ENCODE data around the gene MICB.
A peak's percentile ranks its signal among the peaks of the same experiment; 100 is the strongest.

MICB gene

GRCh38 chr6:31473780-31474761, 23.9 kb upstream of the MICB start:
- Histone ChIP-seq H3K4me1 (ENCODE audit: control insufficient read depth, insufficient read depth, low read length) (no peaks in the 10 kb centered on the region), H3K27ac (ENCODE audit: extremely low read depth, low read depth, low read length) (no peak overlapping the region), H3K36me3 (ENCODE audit: control insufficient read depth in 2 of 2, insufficient read depth in 1 of 2, low read length in 2 of 2) (no peaks in the 10 kb centered on the region), H3K9me3 (ENCODE audit: control insufficient read depth, insufficient read depth, low read depth, low read length) (no peaks in the 10 kb centered on the region), H3K4me3 (ENCODE audit: low read depth, low read length) (no peak overlapping the region)
- 0 out of 2 replicates have a peak, but pooled peaks have one; percentile 39 for TF ChIP-seq ZNF600 (tag by site-specific recombination; IDR thresholded peaks at IDR 0.05)
- 0 out of 2 replicates have a peak, but pooled peaks have one; percentile 13 for TF ChIP-seq ZNF366 (tag by site-specific recombination; conservative IDR thresholded peaks at IDR 0.05)
- TF ChIP-seq ZNF548 (tag by site-specific recombination; IDR thresholded peaks at IDR 0.05) = no peak
- ChIA-PET CTCF (interaction anchor here (0.5 to 1.5 kb wide), 5 partner anchors 10 to 32 kb away, joined by 3 to 7 read pairs (median 4); no protein-coding TSS in a partner anchor), POLR2A (interaction anchor here (0.7 kb wide), 1 partner anchor 70 kb away, joined by 5 read pairs; no protein-coding TSS in a partner anchor)

- no peak for TF ChIP-seq ZNF24 (tag by site-specific recombination; IDR thresholded peaks at IDR 0.05)
- no peak for TF ChIP-seq GLIS2 (tag by site-specific recombination; IDR thresholded peaks at IDR 0.05)
- TF ChIP-seq ZNF837 (tag by site-specific recombination; IDR thresholded peaks at IDR 0.05) = no peak
- TF ChIP-seq BCL11A (tag by site-specific recombination; IDR thresholded peaks at IDR 0.05; ENCODE audit: low read depth) = no peak
- Histone ChIP-seq H3K4me3 (ENCODE audit: low read depth, low read length) (no peak overlapping the region), H3K4me1 (ENCODE audit: control insufficient read depth, insufficient read depth, low read length) (no peaks in the 10 kb centered on the region), H3K36me3 (ENCODE audit: control insufficient read depth in 2 of 2, insufficient read depth in 1 of 2, low read length in 2 of 2) (no peaks in the 10 kb centered on the region), H3K27ac (ENCODE audit: extremely low read depth, low read depth, low read length) (no peak overlapping the region), H3K9me3 (ENCODE audit: control insufficient read depth, insufficient read depth, low read depth, low read length) (no peaks in the 10 kb centered on the region)
- ChIA-PET POLR2A (no interaction called here), CTCF (interaction anchor here (0.9 to 1.5 kb wide), 4 partner anchors 9 to 23 kb away, joined by 3 to 7 read pairs (median 4); no protein-coding TSS in a partner anchor)
Observed at GRCh38 chr6:31474871-31475286, 23.1 kb upstream of the MICB start.

DNA sequence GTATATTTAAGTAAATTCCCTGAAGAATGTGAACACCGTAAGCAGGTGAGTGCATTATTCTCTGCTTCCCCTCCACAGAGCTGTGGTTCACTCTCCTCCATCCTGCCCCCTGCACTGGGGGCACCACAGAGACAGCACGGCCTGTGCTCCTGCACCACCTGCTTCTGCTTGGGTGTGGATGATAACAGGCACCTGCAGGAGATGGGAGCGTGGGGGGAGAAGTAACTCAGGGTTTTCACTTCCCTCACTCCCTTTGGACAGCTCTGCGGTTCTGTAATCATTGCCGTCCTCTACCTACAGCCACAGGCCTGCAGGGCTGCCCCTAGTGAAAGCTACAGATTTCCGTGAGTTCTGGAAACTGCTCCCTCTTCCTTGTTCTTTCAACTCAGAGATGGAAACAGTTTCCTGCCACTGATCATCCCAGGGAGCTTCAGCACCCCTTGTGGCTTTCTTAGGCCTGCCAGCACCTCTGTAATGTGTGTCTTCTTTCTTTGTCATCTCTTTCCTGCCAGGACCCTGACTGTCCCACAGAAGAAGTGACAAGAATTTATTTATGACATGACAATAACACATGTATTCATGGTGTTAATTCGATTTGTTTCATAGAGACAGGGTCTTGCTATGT, 21.3 kb upstream of the MICB start:
- TF ChIP-seq ZNF280D (tag by site-specific recombination; IDR thresholded peaks at IDR 0.05) (no peak), CTCF (tag by site-specific recombination; IDR thresholded peaks at IDR 0.05) (peak; percentile 18; the same call in 1 of the 2 replicates)
- Histone ChIP-seq H3K9me3 (ENCODE audit: control insufficient read depth, insufficient read depth, low read depth, low read length) (no peaks in the 10 kb centered on the region), H3K27ac (ENCODE audit: extremely low read depth, low read depth, low read length) (no peak overlapping the region), H3K4me1 (ENCODE audit: control insufficient read depth, insufficient read depth, low read length) (no peaks in the 10 kb centered on the region), H3K4me3 (ENCODE audit: low read depth, low read length) (no peak overlapping the region), H3K36me3 (ENCODE audit: control insufficient read depth in 2 of 2, insufficient read depth in 1 of 2, low read length in 2 of 2) (no peaks in the 10 kb centered on the region)
- ChIA-PET CTCF (interaction anchor here (0.7 to 1.5 kb wide), 3 partner anchors 16 to 69 kb away, joined by 3 to 4 read pairs (median 3); no protein-coding TSS in a partner anchor), POLR2A (no interaction called here)

GRCh38 chr6:31477521-31477920, 20.4 kb upstream of the MICB start:
- no peak overlapping the region for H3K27ac ChIP-seq (ENCODE audit: extremely low read depth, low read depth, low read length)
- H3K9me3 ChIP-seq (ENCODE audit: control insufficient read depth, insufficient read depth, low read depth, low read length) = no peaks in the 10 kb centered on the region
- no peaks in the 10 kb centered on the region for H3K4me1 ChIP-seq (ENCODE audit: control insufficient read depth, insufficient read depth, low read length)
- POLR2A ChIA-PET = no interaction called here
- CTCF ChIA-PET = interaction anchor here (0.6 kb wide), 1 partner anchor 434 kb away, joined by 3 read pairs; no protein-coding TSS in a partner anchor
- no peak overlapping the region for H3K4me3 ChIP-seq (ENCODE audit: low read depth, low read length)
- H3K36me3 ChIP-seq (ENCODE audit: control insufficient read depth in 2 of 2, insufficient read depth in 1 of 2, low read length in 2 of 2) = no peaks in the 10 kb centered on the region
- no peak for TF ChIP-seq ZNF10 (tag by site-specific recombination; IDR thresholded peaks at IDR 0.05)
- no peak for TF ChIP-seq ZFP37 (tag by site-specific recombination; IDR thresholded peaks at IDR 0.05)
- TF ChIP-seq ZNF837 (tag by site-specific recombination; IDR thresholded peaks at IDR 0.05) = no peak
- no peak for TF ChIP-seq ZNF692 (tag by site-specific recombination; IDR thresholded peaks at IDR 0.05)
- TF ChIP-seq KLF1 (tag by site-specific recombination; IDR thresholded peaks at IDR 0.05) = no peak
- TF ChIP-seq ZNF600 (tag by site-specific recombination; IDR thresholded peaks at IDR 0.05) = no peak
- TF ChIP-seq ZNF521 (tag by site-specific recombination; IDR thresholded peaks at IDR 0.05) = no peak
- no peak for TF ChIP-seq ZNF19 (tag by site-specific recombination; IDR thresholded peaks at IDR 0.05; ENCODE audit: low read depth)
- no peak for TF ChIP-seq ZNF654 (tag by site-specific recombination; IDR thresholded peaks at IDR 0.05; ENCODE audit: low read depth)
- TF ChIP-seq ZNF155 (tag by site-specific recombination; IDR thresholded peaks at IDR 0.05) = no peak
- TF ChIP-seq PRDM1 (tag by site-specific recombination; IDR thresholded peaks at IDR 0.05) = no peak
- no peak for TF ChIP-seq ZSCAN30 (tag by site-specific recombination; IDR thresholded peaks at IDR 0.05)
